Measurements from ENCODE around the gene FHDC1.

DNA sequence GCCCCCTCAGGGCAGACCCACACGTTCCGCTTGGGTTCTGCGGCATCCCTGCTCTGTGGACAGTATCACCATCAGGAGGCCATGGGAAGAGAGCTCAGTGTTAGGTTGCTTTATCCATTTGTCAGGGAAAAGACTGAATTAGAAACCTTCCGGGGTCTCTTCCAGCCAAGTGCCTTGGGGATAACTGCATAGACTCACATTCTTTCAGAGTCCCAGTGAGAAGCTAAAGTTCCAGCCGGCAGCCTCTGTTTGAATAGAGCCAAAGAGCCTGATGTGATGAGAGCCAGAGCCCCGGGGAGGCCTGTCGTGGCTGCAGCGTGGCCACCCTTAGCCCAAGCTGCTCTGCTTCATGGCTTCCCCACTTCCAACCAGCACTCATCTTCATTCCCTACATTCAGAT is 85.2 kb downstream of the FHDC1 start:
- TF ChIP-seq, protein P1, sequence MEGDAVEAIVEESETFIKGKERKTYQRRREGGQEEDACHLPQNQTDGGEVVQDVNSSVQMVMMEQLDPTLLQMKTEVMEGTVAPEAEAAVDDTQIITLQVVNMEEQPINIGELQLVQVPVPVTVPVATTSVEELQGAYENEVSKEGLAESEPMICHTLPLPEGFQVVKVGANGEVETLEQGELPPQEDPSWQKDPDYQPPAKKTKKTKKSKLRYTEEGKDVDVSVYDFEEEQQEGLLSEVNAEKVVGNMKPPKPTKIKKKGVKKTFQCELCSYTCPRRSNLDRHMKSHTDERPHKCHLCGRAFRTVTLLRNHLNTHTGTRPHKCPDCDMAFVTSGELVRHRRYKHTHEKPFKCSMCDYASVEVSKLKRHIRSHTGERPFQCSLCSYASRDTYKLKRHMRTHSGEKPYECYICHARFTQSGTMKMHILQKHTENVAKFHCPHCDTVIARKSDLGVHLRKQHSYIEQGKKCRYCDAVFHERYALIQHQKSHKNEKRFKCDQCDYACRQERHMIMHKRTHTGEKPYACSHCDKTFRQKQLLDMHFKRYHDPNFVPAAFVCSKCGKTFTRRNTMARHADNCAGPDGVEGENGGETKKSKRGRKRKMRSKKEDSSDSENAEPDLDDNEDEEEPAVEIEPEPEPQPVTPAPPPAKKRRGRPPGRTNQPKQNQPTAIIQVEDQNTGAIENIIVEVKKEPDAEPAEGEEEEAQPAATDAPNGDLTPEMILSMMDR (IDR thresholded peaks at IDR 0.05 in 8 of 11, conservative IDR thresholded peaks at IDR 0.05 in 3 of 11) = no peak
- no peak for TF ChIP-seq POLR2AphosphoS5 (IDR thresholded peaks at IDR 0.05)
- no peak for TF ChIP-seq POLR2A (IDR thresholded peaks at IDR 0.05)
